SK-N-DZ (cell line): ENCODE results near the gene RIMS4.
A peak's percentile ranks its signal among the peaks of the same experiment; 100 is the strongest.
"Not testable (repeated sequence)": the region's sequence is repeated elsewhere in the genome, so short reads cannot be mapped to it uniquely, and the experiment has no call there.

Experiments used
- DNase-seq: peaks from one replicate; pipeline ENCODE4 v3.0.0-alpha.2; 2015; ENCODE audit warnings: low spot score

RIMS4 gene

DNA sequence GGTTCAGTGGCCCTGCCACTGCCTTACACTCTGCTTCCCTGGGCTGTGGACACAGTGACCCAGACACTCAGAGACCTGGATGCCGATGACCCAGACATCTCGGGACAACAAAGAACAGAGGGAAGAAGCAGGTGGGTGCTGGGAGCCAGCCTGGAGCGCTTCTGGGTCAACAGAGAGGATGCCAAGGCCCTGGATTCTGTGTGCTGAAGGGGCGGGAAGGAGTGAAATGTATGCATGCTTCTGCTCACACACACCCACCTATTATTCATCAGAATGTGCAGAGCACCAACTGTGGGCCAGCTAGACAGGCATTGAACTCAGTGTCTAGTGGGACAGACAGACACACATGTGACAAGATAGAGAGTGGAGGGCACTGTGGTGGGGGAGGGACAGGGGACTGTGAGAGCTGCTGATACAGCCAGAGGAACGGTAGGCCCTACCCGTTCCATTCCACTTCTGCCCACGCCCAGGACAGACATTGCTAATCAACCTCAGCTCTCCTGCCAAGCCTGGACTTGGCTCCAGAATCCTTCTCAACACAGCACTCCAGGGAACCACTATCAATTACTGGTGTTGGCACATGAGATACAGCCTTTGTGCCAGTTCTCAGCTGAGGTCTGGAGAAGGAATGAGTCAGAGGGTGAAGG lies 44.5 kb downstream of the RIMS4 start:
- no peak for DNase-seq

DNA sequence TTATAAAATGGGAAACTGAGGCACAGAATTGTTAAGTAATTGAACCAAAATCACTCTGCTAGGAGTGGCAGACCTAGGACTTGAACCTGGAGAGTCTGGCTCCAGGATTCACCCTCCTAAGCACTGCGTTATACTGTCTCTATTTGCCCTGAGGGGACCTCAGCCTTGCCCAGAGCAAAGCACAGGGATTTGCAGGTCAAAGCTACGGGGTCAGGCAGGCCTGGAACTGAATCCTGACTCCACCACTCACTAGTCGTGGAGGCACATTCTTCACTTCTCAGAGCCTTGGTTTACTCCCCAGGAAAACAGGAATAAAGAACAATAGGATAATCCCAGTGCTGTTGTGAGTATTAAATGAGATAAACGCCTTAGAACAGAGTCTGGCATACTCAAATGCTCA lies 45.3 kb downstream of the RIMS4 start:
- no peak for DNase-seq

DNA sequence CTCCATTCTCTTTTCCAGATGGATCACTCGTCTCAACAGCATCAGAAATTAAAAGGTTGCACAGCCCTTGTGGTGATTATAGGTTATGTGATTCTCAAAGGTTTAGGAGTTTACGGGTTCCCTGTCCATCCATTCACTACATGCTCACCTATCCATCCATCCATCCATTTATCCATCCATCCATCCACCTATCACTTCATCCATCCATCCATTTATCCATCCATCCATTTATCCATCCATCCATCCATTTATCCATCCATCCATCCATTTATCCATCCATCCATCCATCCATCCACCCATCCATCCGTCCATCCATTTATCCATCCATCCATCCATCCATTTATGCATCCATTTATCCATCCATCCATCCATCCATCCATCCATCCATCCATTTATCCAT lies 46.5 kb downstream of the RIMS4 start:
- DNase-seq = not testable (repeated sequence)

DNA sequence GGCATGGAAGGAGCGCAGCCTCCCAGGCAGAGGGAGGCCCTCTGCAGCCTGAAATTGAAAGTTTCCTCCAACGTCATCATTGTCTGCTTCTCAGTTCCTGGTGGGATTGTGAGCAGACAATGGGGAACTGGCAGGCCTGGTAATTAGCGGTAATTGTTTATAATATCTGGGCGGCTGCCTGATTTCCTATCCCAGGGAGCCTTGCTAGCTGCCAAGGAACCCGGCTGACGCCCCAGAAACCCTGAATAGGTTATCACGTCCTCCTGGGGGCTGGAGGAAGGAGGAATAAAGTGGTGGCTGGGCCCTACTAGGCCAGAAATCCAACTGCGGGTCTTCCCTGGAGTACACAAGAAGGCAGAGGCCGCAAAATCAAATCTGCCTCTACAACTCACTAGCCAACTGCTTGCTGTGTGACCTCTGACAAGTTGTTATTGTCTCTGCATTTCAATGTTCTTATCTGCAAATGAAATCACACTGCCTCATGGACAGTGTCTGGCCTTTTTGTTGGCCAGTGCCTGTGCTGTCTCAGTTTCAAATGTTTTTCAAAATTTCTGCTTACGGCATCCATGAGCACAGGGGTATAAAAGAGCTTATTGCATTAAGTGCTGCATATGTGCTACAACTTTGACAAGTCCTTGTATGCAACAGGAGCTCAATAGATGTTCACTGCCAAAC lies 47.7 kb downstream of the RIMS4 start:
- DNase-seq = peak; percentile 65

DNA sequence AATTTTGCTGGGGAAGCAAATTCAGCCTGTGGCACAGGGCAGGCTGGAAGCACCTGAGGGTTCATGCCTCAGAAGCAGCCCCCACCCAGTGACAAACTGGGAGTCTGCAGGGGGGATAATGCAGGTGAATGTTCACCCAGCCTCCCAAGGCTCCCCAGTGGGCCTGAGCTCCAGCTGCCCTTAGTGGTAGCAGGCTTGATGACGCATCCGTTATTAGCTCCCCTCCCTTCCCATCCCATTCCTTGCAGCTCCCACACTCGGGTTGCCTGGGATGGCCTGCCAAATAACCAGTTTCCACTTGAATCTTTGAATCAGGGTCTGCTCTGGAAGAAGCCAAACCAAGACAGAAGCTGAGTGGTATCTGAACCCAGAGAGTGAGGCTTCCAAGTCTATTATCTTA lies 48.9 kb downstream of the RIMS4 start:
- no peak for DNase-seq

DNA sequence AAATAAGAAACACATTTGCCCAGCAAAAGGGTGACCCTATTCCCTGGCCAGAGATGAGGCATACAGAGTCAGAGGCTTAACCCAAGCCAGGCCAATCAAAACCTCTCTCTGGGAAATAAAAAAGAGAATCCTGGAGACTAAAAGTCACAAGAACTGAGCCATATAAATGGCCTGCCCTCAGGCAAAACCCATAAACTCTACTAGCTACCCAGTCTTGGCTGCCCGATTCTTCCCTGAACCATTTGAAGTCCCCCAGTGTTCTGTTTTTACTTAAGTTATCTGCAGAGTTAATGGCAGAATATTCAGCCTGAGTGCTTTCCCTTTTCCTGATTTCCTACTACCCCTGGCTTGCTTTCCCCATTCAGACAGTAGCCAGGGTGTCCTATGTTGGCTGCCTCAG lies 50.8 kb downstream of the RIMS4 start:
- DNase-seq = no peak

DNA sequence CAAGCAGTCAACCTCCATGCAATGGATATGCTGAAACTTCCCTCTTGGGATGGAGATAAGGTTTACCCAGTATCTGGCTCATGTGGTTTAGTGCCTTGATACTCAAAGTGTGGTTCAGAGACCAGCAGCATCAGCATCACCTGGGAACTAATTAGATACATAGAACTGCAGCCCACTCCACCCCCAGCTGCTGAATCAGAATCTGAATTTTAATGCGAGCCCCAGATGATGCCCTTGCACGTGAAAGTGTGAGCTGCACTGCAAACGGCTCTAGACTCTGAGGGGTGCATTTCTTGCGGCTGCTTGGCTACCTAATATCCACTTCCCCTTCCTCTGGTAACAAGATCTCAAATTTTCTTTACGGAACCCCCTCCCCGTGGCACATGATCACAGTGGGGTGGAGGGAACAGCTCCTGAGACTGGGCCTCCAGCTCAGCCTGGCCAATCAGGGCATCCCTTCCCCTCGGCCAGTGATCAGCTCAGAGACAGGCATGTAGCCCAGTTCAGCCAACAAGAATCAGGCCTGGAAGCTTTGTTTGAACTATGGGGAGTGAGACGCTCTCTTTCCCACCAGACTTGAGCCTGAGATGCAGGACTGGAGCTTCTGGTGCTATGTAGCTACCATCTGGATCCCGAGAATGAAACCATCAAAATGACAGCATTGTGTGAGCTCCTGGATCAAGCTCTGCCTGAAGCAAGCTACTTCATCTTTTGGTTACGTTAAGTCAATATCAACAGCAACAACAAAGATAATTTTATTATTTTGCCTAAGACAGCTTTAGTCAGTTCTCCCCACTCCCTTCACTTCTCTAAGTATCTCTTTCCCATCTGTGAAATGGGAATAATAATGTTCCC lies 51.9 kb downstream of the RIMS4 start:
- no peak for DNase-seq

DNA sequence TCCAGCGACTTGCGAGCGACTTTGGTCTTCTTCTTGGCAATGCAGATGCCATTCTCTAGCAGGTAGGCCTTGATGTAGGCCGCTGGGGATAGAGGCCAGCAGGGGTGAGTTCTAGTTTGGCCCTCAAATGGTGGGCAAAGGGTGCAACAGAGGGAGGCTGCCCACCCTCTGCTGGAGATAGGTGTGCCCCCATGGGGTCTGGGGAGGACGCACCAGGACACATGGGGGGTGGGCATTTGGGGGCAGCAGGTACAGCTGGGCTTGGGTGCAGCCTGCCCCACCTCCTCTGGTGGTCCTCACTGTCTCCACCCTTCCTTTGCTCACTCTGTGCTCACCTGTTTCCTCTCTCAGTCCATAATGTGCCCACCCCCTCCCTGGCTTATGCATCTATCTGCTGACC lies 53.4 kb downstream of the RIMS4 start:
- no peak for DNase-seq

DNA sequence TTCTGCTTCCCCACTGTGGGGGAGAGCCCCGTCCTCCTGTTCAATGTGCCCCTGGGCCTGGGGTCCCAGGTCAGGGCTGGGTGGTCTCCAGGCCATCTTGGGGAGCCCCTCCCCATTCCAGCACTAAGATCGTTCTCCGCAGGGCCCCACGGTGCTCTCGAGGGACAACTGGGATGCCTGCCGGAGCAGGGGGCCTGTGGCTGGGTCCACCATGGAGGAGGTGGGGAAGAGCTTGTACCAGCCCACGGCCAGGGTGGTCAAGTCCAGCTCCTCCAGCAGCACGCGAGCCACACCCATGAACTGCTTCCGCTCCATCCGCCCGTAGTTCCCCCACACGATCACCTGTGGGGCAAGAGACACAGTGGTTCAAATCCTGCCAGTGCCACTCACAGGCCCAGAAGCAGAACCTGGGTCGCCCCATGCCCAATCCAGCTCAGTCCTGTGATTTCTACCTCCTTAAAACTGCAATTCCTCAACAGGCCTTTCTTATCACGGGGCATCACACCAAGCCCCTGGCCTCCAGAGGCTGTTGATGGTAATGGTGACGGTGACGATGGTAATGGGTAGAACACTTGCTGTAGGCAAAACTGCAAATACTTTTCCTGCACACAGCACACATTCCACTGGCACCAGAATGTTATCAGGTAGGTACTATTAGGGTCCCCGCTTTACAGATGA lies 54.2 kb downstream of the RIMS4 start:
- no peak for DNase-seq

DNA sequence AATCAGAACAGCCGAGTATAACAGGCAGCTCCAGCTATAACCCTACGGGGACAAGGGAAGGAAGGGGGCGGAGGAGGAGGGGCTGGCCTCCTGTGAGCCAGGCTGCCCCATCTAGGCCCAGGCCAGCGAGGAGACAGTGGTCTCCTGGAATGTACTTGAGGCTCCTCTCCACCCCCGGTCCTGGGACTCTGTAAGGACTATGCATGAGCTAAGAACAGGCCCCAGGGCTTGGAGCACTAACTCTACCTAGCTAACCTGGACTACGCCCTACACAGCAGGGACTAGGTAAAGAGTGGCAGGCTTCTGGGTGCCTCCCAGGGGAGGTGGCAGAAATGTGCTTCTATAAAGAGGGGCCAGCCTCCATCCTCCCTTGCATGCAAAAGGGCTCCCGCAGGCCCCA lies 55.8 kb downstream of the RIMS4 start:
- DNase-seq = no peak

DNA sequence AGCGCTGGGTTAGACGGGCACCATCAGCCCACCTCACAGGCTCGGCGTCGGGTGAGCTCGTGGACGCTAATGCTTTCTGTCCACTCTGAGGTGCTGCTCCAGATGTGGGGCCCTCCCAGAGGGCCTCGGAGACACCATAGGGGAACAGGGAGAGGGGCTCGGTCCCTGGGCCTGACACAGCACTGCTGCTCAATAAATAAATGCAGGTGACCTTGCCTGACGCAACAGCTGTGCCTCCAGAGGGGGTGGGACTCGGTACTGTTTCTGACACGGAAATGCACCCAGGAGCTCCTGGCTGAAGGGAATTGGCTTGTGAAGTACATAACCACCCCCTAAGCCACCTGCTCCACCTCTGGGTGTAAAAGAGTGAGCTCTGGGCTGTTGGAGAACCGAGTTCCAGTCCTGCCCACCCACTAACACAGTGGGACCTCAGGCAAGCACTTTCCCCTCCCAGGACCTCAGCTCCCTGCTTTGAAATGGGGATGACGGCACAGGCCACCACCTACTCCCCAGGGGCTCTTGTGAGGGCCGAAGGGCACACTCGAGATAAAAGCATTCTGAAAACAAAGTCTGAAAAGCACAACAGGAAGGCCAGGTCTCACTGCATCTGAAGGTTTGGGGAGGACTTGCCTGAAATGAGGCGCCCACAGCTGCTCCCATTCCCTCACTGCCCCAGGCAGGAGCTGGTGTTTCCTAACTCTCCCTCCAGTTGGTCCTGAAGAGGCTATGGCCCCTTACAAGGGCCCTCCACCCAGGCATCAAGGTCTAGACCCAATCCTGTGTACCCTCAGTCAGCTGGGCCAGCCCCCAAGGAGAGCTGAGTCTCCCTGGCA lies 58.0 kb downstream of the RIMS4 start:
- DNase-seq = no peak

DNA sequence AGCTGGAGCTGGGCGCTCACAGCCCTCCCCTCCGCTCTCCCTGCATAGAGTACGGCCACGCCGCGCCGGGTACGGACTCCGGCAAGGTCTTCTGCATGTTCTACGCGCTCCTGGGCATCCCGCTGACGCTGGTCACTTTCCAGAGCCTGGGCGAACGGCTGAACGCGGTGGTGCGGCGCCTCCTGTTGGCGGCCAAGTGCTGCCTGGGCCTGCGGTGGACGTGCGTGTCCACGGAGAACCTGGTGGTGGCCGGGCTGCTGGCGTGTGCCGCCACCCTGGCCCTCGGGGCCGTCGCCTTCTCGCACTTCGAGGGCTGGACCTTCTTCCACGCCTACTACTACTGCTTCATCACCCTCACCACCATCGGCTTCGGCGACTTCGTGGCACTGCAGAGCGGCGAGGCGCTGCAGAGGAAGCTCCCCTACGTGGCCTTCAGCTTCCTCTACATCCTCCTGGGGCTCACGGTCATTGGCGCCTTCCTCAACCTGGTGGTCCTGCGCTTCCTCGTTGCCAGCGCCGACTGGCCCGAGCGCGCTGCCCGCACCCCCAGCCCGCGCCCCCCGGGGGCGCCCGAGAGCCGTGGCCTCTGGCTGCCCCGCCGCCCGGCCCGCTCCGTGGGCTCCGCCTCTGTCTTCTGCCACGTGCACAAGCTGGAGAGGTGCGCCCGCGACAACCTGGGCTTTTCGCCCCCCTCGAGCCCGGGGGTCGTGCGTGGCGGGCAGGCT lies 60.1 kb downstream of the RIMS4 start:
- DNase-seq = no peak

DNA sequence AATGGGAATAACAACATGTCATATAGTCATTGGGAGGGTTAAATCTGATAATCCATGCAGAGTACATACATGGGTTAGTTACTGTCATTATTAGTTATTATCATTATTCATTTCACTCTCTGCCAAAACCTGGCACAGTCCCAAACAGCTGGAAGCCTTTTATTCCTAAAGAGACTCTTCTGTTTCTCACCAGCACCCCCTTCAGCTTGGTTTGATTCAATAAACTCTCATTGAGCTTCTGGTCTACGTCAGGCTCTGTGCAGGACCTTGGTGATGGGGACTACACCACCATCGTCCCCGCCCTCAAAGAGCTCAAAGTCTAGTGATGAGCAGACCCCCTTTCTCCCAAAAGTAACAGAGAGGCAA lies 62.4 kb downstream of the RIMS4 start:
- DNase-seq = peak; percentile 66

DNA sequence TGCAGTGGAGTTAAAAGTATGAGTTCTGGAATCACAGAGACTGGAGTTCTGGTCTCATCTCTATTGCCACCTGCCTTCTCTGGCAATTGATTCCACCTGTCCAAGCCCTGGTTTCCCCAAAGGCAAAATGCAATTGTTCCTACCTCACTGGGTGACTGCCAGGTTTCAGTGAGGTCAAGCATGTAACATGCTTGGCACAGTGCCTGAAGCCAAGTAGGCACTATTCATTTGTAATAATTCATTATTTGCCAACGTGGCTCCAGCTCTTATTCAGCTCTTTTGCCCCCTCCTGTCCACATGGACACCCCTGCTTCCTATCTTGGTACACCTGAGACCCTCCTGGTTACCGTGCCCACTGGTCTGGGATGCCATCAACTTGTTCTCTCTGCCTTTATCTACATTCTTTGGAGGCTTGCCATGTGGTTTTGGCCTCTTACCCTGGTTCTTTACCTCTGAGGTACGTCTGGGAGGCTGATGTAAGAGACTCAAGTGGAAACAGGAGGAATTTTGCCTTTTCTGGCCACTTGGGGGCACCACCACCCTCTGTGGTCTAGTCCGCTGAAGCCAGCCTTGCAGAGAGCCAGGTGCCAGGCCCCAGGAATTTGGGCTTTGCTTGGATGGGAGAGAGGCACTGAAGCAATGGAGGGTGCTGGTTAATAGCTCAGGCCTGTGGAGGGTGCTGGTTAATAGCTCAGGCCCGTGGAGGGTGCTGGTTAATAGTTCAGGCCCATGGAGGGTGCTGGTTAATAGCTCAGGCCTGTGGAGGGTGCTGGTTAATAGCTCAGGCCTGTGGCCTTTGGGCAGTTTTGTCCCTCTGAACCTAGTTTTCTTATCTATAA lies 63.0 kb downstream of the RIMS4 start:
- DNase-seq = peak; percentile 87

DNA sequence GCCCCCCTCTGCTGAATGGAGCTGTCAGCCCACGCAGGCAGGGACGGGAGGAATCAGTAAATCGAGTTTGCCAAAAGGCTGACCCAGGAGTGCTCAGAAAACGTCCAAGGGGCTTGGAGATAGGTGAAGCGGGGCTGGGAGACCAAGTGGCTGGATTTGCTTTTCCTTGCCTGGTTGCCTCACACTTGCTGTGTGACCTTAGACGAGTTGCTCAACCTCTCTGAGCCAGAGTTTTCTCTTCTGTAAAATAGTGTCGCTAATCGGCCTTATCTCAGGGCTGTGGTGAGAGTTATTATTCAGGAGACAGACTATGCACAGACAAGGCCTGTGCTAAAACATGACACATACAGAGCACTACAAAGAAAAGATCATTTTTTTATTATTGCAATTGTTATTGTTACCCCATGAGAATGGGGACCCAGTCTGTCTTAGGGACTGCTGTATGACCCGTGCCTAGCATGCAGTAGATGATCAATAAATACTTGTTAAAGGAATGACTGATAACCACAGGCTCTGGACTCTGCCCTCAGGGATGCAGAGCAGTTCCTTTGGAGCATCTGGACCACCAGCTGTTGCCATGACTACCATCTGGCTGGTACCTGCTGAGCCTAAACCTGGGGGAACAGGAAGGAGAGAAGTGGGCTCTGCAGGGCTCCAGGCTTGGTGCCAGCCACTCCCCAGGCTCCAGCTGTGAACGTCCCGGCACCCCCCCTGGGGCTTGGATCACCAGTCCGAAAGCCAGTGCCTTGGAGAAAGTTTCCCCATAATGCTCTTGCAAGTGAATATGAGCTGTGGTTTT lies 63.8 kb downstream of the RIMS4 start:
- DNase-seq = no peak

DNA sequence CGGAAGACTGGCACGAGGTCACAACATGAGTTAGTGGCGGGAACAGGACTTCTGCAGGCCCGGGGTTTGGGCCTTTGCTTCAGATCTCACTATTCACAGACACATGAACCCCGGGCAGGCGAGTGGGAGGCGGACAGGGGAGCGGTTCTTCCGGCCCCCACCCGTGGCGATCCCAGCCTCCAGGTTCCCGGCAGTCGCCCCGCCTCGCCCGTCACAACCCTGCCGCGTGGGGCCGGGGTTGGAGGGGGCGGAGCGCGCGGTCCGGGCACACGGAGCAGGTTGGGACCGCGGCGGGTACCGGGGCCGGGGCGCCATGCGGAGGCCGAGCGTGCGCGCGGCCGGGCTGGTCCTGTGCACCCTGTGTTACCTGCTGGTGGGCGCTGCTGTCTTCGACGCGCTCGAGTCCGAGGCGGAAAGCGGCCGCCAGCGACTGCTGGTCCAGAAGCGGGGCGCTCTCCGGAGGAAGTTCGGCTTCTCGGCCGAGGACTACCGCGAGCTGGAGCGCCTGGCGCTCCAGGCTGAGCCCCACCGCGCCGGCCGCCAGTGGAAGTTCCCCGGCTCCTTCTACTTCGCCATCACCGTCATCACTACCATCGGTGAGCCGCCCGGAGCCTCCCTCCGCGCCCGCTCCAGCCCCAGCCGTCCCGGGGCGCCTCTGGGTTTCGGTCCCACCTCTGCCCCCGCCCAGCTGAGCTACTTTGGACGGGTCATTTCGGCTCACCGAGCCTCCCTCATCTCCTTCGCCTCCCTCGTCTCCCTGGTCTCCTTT lies 64.6 kb downstream of the RIMS4 start, which contains the start of gene KCNK15:
TSS of gene KCNK15 (plus strand) at position 268 of the 769 bp plus-strand sequence. CDS start at position 314, 46 bp downstream.
- no peak for DNase-seq

DNA sequence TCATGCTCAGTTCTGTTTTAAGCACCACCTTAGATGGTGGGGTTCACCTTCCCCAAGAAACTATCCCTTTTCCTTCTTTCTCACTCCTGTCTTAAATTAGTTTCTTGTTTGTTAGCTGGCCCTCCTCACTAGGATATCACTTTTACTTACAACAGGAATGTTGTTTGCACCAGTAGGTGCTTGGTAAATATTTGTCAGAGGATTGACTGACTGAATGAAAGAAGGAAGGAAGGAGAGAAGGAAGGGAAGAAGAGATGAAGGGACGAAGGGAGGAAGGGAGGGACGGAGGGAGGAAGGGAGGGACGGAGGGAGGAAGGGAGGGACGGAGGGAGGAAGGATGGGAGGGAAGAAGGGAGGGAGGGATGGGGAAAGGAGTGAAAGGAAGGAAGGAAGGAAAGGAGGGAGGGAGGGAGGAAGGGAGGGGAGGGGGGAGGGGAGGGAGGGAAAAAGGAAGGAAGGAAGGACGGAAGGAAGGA lies 65.2 kb downstream of the RIMS4 start:
- no peak for DNase-seq
